VCaP (cell line): ENCODE data around the gene DMRT3.

ENCODE experiments used
- H3K27ac ChIP-seq: fragments of 450-650 bp; 2 replicates; pipeline ENCODE4 v1.5.1; 2017
- TF ChIP-seq, protein P1 (sequence below): fragments of 450-650 bp; conservative IDR thresholded peaks from 2 replicates; pipeline ENCODE4 v1.5.1; 2017; ENCODE audit warnings: mild to moderate bottlenecking, moderate library complexity

DMRT3 gene, protein sequence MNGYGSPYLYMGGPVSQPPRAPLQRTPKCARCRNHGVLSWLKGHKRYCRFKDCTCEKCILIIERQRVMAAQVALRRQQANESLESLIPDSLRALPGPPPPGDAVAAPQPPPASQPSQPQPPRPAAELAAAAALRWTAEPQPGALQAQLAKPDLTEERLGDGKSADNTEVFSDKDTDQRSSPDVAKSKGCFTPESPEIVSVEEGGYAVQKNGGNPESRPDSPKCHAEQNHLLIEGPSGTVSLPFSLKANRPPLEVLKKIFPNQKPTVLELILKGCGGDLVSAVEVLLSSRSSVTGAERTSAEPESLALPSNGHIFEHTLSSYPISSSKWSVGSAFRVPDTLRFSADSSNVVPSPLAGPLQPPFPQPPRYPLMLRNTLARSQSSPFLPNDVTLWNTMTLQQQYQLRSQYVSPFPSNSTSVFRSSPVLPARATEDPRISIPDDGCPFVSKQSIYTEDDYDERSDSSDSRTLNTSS

DNA sequence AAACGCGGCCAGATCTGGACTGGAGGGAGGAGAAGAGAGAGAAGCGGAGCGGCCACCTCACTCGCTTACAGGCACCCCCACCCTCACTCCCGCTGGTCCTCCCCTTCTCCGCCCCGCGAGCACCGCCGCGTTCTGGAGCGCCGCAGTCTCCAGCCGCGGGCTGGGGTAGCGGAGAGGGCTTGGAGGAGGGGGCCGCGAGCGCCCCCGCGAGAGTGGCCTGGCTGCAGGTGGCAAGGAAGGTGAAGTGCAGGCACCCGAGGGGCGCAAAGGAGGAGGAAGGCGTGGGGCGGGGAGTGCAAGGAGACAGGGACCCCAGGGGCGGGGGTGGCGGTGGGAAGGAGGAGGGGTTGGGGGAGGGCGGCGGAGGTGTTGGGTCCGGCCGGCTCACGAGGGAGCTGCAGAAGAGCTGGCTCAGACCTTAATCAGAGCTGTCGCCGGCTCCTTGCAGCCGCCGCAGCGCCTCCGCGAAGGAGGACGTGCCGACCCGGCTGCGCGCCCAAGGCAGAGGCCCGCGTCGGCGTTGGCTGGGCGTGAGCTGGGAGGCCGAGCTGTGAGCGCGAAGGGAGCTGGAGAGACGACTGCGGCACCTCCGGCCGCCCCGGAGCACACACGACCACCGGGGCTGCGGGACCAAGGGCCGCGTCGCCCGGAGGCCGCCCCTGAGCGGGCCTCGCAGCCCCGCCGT lies at the start of gene DMRT3:
Gene DMRT3, plus strand, starts transcription at position 398 of the 685 bp plus-strand sequence. CDS start 347 bp downstream, outside the sequence.
- no peak within 1 kb of the TSS for H3K27ac ChIP-seq
- TF ChIP-seq, protein P1, sequence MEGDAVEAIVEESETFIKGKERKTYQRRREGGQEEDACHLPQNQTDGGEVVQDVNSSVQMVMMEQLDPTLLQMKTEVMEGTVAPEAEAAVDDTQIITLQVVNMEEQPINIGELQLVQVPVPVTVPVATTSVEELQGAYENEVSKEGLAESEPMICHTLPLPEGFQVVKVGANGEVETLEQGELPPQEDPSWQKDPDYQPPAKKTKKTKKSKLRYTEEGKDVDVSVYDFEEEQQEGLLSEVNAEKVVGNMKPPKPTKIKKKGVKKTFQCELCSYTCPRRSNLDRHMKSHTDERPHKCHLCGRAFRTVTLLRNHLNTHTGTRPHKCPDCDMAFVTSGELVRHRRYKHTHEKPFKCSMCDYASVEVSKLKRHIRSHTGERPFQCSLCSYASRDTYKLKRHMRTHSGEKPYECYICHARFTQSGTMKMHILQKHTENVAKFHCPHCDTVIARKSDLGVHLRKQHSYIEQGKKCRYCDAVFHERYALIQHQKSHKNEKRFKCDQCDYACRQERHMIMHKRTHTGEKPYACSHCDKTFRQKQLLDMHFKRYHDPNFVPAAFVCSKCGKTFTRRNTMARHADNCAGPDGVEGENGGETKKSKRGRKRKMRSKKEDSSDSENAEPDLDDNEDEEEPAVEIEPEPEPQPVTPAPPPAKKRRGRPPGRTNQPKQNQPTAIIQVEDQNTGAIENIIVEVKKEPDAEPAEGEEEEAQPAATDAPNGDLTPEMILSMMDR, result no peak; the same call in 1 of the 2 replicates

DNA sequence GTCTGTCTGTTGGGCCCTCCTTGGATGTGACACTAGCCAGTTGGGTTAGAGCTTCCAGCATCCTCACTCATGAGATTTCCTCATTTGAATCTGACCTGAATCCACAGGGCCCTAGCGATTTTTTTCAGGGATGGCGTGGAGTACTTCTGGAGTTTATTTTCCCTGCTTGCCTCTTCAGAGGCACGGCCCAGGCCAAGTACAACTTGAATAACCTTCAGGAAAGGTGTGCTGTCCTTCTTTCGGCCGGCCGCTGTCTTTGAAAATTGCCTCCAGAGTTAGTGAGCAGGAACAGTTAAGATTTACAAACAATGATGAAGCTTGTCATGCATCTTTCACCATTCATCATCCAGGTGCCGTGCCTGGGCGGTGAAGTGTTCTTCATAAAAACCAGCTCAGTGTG lies 49.5 kb upstream of the DMRT3 start:
- TF ChIP-seq, protein P1, result no peak
- H3K27ac ChIP-seq, result no peak overlapping the region

GRCh38 chr9:928363-929042 lies 48.0 kb upstream of the DMRT3 start:
- TF ChIP-seq, protein P1, result peak; percentile 76
- no peak overlapping the region for H3K27ac ChIP-seq

- TF ChIP-seq, protein P1, result no peak
- H3K27ac ChIP-seq, result no peak overlapping the region
Observed at GRCh38 chr9:929719-930118, 46.7 kb upstream of the DMRT3 start.

GRCh38 chr9:933356-933755 lies 43.1 kb upstream of the DMRT3 start:
- TF ChIP-seq, protein P1, result no peak
- H3K27ac ChIP-seq, result no peak overlapping the region

- H3K27ac ChIP-seq, result no peak overlapping the region
- TF ChIP-seq, protein P1, result no peak
Observed at GRCh38 chr9:935348-935965, 41.0 kb upstream of the DMRT3 start.
